Measurements from ENCODE around the gene EXOSC3. TPM values are rescaled to one million over a fixed set of nuclear protein-coding genes. Genes with fewer than 3 reads are reported as not detected.

The EXOSC3 gene
- total and polyA plus RNA-seq, 2 of the 13 experiments (the other 11 are each of a cell fraction or from before 2014, with no cell fraction given) = 17.5 to 68.7 TPM

- TF ChIP-seq, protein P1, sequence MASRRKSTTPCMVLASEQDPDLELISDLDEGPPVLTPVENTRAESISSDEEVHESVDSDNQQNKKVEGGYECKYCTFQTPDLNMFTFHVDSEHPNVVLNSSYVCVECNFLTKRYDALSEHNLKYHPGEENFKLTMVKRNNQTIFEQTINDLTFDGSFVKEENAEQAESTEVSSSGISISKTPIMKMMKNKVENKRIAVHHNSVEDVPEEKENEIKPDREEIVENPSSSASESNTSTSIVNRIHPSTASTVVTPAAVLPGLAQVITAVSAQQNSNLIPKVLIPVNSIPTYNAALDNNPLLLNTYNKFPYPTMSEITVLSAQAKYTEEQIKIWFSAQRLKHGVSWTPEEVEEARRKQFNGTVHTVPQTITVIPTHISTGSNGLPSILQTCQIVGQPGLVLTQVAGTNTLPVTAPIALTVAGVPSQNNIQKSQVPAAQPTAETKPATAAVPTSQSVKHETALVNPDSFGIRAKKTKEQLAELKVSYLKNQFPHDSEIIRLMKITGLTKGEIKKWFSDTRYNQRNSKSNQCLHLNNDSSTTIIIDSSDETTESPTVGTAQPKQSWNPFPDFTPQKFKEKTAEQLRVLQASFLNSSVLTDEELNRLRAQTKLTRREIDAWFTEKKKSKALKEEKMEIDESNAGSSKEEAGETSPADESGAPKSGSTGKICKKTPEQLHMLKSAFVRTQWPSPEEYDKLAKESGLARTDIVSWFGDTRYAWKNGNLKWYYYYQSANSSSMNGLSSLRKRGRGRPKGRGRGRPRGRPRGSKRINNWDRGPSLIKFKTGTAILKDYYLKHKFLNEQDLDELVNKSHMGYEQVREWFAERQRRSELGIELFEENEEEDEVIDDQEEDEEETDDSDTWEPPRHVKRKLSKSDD (CRISPR knock-in tag; IDR thresholded peaks at IDR 0.05; ENCODE audit: low read depth) = no peak; the same call in 1 of the 2 replicates
- TF ChIP-seq CC2D1A (CRISPR knock-in tag; IDR thresholded peaks at IDR 0.05) (no peak), ASH2L (IDR thresholded peaks at IDR 0.05; ENCODE audit: insufficient read length, low read depth, low read length) (peak; percentile 97), FOXA1 (IDR thresholded peaks at IDR 0.05) (no peak), FOXA1 (CRISPR knock-in tag; IDR thresholded peaks at IDR 0.05) (peak; percentile 26; the same call in 1 of the 2 replicates), HNF4G (IDR thresholded peaks at IDR 0.05; ENCODE audit: borderline replicate concordance, low read depth, low read length) (no peak), HNF4G (CRISPR knock-in tag; IDR thresholded peaks at IDR 0.05; ENCODE audit: borderline replicate concordance, low read depth) (no peak), RNF2 (conservative IDR thresholded peaks at IDR 0.05; ENCODE audit: low read depth) (no peak; the same call in 1 of the 2 replicates), STAT6 (CRISPR knock-in tag; IDR thresholded peaks at IDR 0.05; ENCODE audit: borderline replicate concordance) (0 out of 2 replicates have a peak, but pooled peaks have one; percentile 60), ETS1 (CRISPR knock-in tag; IDR thresholded peaks at IDR 0.05) (no peak), ZNF777 (CRISPR knock-in tag; IDR thresholded peaks at IDR 0.05) (peak; percentile 40; the same call in 1 of the 2 replicates), MED13 (CRISPR knock-in tag; IDR thresholded peaks at IDR 0.05) (no peak), ESRRA (CRISPR knock-in tag; IDR thresholded peaks at IDR 0.05; ENCODE audit: low read depth) (peak; percentile 34; the same call in 1 of the 2 replicates), ZNF337 (CRISPR knock-in tag; IDR thresholded peaks at IDR 0.05; ENCODE audit: borderline replicate concordance, low read depth) (peak; percentile 96; the same call in 1 of the 2 replicates), CREM (IDR thresholded peaks at IDR 0.05) (peak; percentile 64), CREM (CRISPR knock-in tag; IDR thresholded peaks at IDR 0.05) (no peak)
- TF ChIP-seq, protein P2, sequence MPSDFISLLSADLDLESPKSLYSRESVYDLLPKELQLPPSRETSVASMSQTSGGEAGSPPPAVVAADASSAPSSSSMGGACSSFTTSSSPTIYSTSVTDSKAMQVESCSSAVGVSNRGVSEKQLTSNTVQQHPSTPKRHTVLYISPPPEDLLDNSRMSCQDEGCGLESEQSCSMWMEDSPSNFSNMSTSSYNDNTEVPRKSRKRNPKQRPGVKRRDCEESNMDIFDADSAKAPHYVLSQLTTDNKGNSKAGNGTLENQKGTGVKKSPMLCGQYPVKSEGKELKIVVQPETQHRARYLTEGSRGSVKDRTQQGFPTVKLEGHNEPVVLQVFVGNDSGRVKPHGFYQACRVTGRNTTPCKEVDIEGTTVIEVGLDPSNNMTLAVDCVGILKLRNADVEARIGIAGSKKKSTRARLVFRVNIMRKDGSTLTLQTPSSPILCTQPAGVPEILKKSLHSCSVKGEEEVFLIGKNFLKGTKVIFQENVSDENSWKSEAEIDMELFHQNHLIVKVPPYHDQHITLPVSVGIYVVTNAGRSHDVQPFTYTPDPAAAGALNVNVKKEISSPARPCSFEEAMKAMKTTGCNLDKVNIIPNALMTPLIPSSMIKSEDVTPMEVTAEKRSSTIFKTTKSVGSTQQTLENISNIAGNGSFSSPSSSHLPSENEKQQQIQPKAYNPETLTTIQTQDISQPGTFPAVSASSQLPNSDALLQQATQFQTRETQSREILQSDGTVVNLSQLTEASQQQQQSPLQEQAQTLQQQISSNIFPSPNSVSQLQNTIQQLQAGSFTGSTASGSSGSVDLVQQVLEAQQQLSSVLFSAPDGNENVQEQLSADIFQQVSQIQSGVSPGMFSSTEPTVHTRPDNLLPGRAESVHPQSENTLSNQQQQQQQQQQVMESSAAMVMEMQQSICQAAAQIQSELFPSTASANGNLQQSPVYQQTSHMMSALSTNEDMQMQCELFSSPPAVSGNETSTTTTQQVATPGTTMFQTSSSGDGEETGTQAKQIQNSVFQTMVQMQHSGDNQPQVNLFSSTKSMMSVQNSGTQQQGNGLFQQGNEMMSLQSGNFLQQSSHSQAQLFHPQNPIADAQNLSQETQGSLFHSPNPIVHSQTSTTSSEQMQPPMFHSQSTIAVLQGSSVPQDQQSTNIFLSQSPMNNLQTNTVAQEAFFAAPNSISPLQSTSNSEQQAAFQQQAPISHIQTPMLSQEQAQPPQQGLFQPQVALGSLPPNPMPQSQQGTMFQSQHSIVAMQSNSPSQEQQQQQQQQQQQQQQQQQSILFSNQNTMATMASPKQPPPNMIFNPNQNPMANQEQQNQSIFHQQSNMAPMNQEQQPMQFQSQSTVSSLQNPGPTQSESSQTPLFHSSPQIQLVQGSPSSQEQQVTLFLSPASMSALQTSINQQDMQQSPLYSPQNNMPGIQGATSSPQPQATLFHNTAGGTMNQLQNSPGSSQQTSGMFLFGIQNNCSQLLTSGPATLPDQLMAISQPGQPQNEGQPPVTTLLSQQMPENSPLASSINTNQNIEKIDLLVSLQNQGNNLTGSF (CRISPR knock-in tag; IDR thresholded peaks at IDR 0.05) = no peak; the same call in 1 of the 2 replicates
Measured at GRCh38 chr9:37784616-37785483, at the start of gene EXOSC3 (continued).
